Ovary (tissue), 3 donors: ENCODE measurements around the gene WDR4.

Experiments used
- CTCF ChIP-seq, 3 donors: fragments of 450-650 bp in 2 of 3; fragments of 200-600 bp in 1 of 3; IDR thresholded peaks; one replicate each; pipeline versions ENCODE4 v1.5.1 to v1.8.0; 2016 to 2022; ENCODE audit warnings: antibody characterized with exemption in 3 of 3, mild to moderate bottlenecking in 1 of 3
- POLR2A ChIP-seq: fragments of 450-650 bp; IDR thresholded peaks from one replicate; pipeline ENCODE4 v1.6.1; 2017; ENCODE audit warnings: antibody characterized with exemption, mild to moderate bottlenecking, moderate library complexity
- donor health status: DM: no; HTN: no; CAD: no.

- TF ChIP-seq CTCF (IDR thresholded peaks at IDR 0.05) (no peak), POLR2A (no peak)
Observed at GRCh38 chr21:42834726-42835191, 44.6 kb downstream of the WDR4 start.
